K562 (cell line): ENCODE measurements around the gene ICAM1. TPM values are rescaled to one million over a fixed set of nuclear protein-coding genes. Genes with fewer than 3 reads are reported as not detected.

Experiments
- DIDO1 ChIP-seq: fragments of 450-650 bp; IDR thresholded peaks from 2 replicates; pipeline ENCODE4 v1.6.1; 2016; ENCODE audit warnings: low read depth, missing biosample characterization, missing genetic modification characterization
- HDAC8 ChIP-seq: fragments of 450-650 bp; IDR thresholded peaks from 2 replicates; pipeline ENCODE4 v1.6.1; 2016; ENCODE audit warnings: mild to moderate bottlenecking, missing genetic modification characterization, moderate library complexity, missing compliant biosample characterization
- HNRNPL ChIP-seq: fragments of 200-400 bp; formaldehyde crosslinking; IDR thresholded peaks from 2 replicates; pipeline ENCODE4 v1.6.1; 2017; ENCODE audit warnings: low read depth, mild to moderate bottlenecking, low read length
- LEF1 ChIP-seq: fragments of 450-650 bp; IDR thresholded peaks from 2 replicates; pipeline ENCODE4 v1.6.1; 2016; ENCODE audit warnings: mild to moderate bottlenecking
- NFRKB ChIP-seq: fragments of 450-650 bp; IDR thresholded peaks from 2 replicates; pipeline ENCODE4 v1.6.1; 2016; ENCODE audit warnings: low read depth
- NR2C2 ChIP-seq, 2 experiments: fragments of 200-800 bp in 1 of 2; sonication (Bioruptor generic) in 1 of 2; sonication (generic) in 1 of 2; formaldehyde crosslinking in 1 of 2; IDR thresholded peaks; 2 replicates each; pipeline versions ENCODE4 v1.6.1 to v1.8.0; 2016 to 2022; ENCODE audit warnings: mild to moderate bottlenecking in 1 of 2, missing compliant biosample characterization in 1 of 2, missing genetic modification characterization in 1 of 2, missing genetic modification reagents in 1 of 2
- PML ChIP-seq: IDR thresholded peaks from 2 replicates; pipeline ENCODE4 v1.6.1; 2012; ENCODE audit warnings: low read length, inconsistent platforms
- SAP30 ChIP-seq: fragments of 200-600 bp; sonication (generic); IDR thresholded peaks from 2 replicates; pipeline ENCODE4 v1.6.1; 2012; ENCODE audit warnings: borderline replicate concordance, low read depth, mild to moderate bottlenecking, moderate library complexity, low read length, control low read depth, inconsistent platforms; ENCODE audit not compliant: insufficient read depth, poor library complexity, severe bottlenecking
- ZBTB40 ChIP-seq, 2 experiments: fragments of 450-650 bp in 1 of 2; sonication (generic) in 1 of 2; formaldehyde crosslinking in 1 of 2; IDR thresholded peaks; 2 replicates each; pipeline versions ENCODE4 v1.7.1 to v1.9.0; 2016 to 2022; ENCODE audit warnings: inconsistent platforms in 1 of 2, mild to moderate bottlenecking in 1 of 2, missing genetic modification reagents in 1 of 2
- ZNF124 ChIP-seq: sonication (generic); formaldehyde crosslinking; IDR thresholded peaks from 2 replicates; pipeline ENCODE4 v1.8.1; 2022; ENCODE audit warnings: missing genetic modification reagents
- polyA plus RNA-seq, 8 experiments: library from polyadenylated mRNA; depleted of rRNA in 4 of 8; stranded (reverse) in 5 of 8; unstranded in 3 of 8; fragments of >200 nt; fragmentation: Nextera tagmentation in 2 of 8; fragmentation: Illumina TruSeq in 1 of 8; extraction: Ambion mirVana in 2 of 8; extraction: Trizol in 1 of 8; gene quantifications; 2 replicates each; pipeline versions ENCODE4 v1.2.1 to v1.2.3, GENCODE V29; 2011 to 2014; ENCODE audit warnings: inconsistent platforms in 1 of 8, missing spikeins in 1 of 8
- total RNA-seq, 7 experiments: library from RNA; depleted of rRNA in 6 of 7; stranded (reverse); fragments of >200 nt in 6 of 7; fragmentation: Illumina TruSeq in 2 of 7; extraction: Trizol in 2 of 7; gene quantifications; 2 replicates each; pipeline versions ENCODE4 v1.2.1 to v1.2.3, GENCODE V29; 2011 to 2021; ENCODE audit warnings: low replicate concordance in 1 of 7
- TF ChIP-seq, protein P1 (sequence below): fragments of 250-450 bp; sonication (Bioruptor Pico); IDR thresholded peaks from 2 replicates; pipeline ENCODE4 v1.5.0; 2021
- TF ChIP-seq, protein P2 (sequence below): fragments of 450-650 bp; IDR thresholded peaks from 2 replicates; pipeline ENCODE4 v1.6.1; 2016; ENCODE audit warnings: missing biosample characterization, missing genetic modification characterization
- TF ChIP-seq, protein P3 (sequence below): fragments of 450-650 bp; IDR thresholded peaks from 2 replicates; pipeline ENCODE4 v1.6.1; 2017; ENCODE audit warnings: mild to moderate bottlenecking, moderate library complexity

ICAM1 gene
- total and polyA plus RNA-seq, 9 of the 15 experiments (the other 6 are each of a cell fraction or from before 2014, with no cell fraction given) = 2.3 to 24.4 (median 13.4) TPM

GRCh38 chr19:10332965-10333757 lies 62.2 kb downstream of the ICAM1 start, which contains the start of gene RAVER1 (continued):
- TF ChIP-seq ZNF124 (CRISPR knock-in tag) = no peak
- TF ChIP-seq LEF1 = peak; percentile 16; the same call in 1 of the 2 replicates
- TF ChIP-seq SAP30 = peak; percentile 87
- peak; percentile 93 for TF ChIP-seq NFRKB
- TF ChIP-seq, protein P1, sequence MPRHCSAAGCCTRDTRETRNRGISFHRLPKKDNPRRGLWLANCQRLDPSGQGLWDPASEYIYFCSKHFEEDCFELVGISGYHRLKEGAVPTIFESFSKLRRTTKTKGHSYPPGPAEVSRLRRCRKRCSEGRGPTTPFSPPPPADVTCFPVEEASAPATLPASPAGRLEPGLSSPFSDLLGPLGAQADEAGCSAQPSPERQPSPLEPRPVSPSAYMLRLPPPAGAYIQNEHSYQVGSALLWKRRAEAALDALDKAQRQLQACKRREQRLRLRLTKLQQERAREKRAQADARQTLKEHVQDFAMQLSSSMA (CRISPR knock-in tag) = no peak
- TF ChIP-seq, protein P2, sequence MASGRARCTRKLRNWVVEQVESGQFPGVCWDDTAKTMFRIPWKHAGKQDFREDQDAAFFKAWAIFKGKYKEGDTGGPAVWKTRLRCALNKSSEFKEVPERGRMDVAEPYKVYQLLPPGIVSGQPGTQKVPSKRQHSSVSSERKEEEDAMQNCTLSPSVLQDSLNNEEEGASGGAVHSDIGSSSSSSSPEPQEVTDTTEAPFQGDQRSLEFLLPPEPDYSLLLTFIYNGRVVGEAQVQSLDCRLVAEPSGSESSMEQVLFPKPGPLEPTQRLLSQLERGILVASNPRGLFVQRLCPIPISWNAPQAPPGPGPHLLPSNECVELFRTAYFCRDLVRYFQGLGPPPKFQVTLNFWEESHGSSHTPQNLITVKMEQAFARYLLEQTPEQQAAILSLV = 0 out of 2 replicates have a peak, but pooled peaks have one; percentile 24
- TF ChIP-seq NR2C2 (CRISPR knock-in tag; IDR thresholded peaks at IDR 0.05) = peak; percentile 74; the same call in 1 of the 2 replicates
- no peak for TF ChIP-seq NR2C2 (tag; IDR thresholded peaks at IDR 0.05)
- TF ChIP-seq, protein P3, sequence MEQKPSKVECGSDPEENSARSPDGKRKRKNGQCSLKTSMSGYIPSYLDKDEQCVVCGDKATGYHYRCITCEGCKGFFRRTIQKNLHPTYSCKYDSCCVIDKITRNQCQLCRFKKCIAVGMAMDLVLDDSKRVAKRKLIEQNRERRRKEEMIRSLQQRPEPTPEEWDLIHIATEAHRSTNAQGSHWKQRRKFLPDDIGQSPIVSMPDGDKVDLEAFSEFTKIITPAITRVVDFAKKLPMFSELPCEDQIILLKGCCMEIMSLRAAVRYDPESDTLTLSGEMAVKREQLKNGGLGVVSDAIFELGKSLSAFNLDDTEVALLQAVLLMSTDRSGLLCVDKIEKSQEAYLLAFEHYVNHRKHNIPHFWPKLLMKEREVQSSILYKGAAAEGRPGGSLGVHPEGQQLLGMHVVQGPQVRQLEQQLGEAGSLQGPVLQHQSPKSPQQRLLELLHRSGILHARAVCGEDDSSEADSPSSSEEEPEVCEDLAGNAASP = no peak
- TF ChIP-seq HDAC8 (tag) = peak; percentile 55; the same call in 1 of the 2 replicates
- TF ChIP-seq ZBTB40 (IDR thresholded peaks at IDR 0.05) = 0 out of 2 replicates have a peak, but pooled peaks have one; percentile 51
- TF ChIP-seq ZBTB40 (CRISPR knock-in tag; IDR thresholded peaks at IDR 0.05) = no peak
- no peak for TF ChIP-seq HNRNPL
- 0 out of 2 replicates have a peak, but pooled peaks have one; percentile 18 for TF ChIP-seq DIDO1 (tag)
- peak; percentile 88 for TF ChIP-seq PML
